Measurements from ENCODE around the gene ZNF536. TPM values are rescaled to one million over a fixed set of nuclear protein-coding genes. Genes with fewer than 3 reads are reported as not detected.

The ZNF536 gene
- total and polyA plus RNA-seq, 7 experiments from 2014 or later = not detected

DNA sequence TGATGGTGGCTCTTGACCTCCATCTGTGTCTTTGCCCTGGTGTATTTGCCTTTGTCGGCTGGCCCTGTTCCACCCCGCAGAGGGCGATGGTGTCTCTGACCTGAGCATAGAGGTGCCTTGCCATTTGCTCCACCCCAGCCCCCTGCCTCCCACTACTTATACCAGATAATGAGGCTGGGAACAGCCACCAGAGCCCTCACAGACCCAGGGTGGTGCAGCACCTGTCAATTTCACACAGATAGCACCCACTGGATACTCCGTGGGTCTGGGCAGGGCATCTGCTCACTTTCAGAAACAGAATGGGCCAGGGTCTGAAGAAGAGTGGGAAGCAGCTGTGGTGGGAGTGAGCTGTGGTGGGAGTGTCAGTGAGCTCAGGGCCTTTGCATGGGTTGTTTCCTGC lies 4.1 kb downstream of the ZNF536 start:
- no peak for ATAC-seq
- POLR2A ChIA-PET = no interaction called here
- Histone ChIP-seq H3K36me3 (ENCODE audit: control insufficient read depth in 2 of 3, insufficient read depth in 3 of 3, low read length in 3 of 3) (no peaks in the 10 kb centered on the region), H3K4me3 (ENCODE audit: low read length) (no peak overlapping the region), H3K27me3 (ENCODE audit: control insufficient read depth in 2 of 2, insufficient read depth in 2 of 2, low read length in 2 of 2) (peaks cover 0 to 3% of the 10 kb centered on the region in 2 donors), H3K27ac (ENCODE audit: low read depth, low read length) (no peak overlapping the region), H3K9me3 (ENCODE audit: control insufficient read depth in 2 of 3, low read length in 3 of 3) (no peaks in the 10 kb centered on the region), H3K4me1 (ENCODE audit: control insufficient read depth in 2 of 2, insufficient read depth in 2 of 2, low read length in 2 of 2) (no peaks in the 10 kb centered on the region)
- no peak overlapping the region for H3K4me3 Mint-ChIP-seq
- H3K36me3 Mint-ChIP-seq = no peaks in the 10 kb centered on the region
- intact Hi-C loops (cut with micrococcal nuclease) = no loop called here
- H3K27ac Mint-ChIP-seq = no peak overlapping the region
- H3K4me1 Mint-ChIP-seq = peaks cover 0 to 5% (median 0%) of the 10 kb centered on the region in 7 donors
- peaks cover 0 to 4% (median 0%) of the 10 kb centered on the region in 11 donors for H3K9me3 Mint-ChIP-seq
- DNase-seq = no peak
- H3K27me3 Mint-ChIP-seq = peaks cover 23 to 52% (median 35%) of the 10 kb centered on the region in 5 donors
- CTCF ChIA-PET = no interaction called here

DNA sequence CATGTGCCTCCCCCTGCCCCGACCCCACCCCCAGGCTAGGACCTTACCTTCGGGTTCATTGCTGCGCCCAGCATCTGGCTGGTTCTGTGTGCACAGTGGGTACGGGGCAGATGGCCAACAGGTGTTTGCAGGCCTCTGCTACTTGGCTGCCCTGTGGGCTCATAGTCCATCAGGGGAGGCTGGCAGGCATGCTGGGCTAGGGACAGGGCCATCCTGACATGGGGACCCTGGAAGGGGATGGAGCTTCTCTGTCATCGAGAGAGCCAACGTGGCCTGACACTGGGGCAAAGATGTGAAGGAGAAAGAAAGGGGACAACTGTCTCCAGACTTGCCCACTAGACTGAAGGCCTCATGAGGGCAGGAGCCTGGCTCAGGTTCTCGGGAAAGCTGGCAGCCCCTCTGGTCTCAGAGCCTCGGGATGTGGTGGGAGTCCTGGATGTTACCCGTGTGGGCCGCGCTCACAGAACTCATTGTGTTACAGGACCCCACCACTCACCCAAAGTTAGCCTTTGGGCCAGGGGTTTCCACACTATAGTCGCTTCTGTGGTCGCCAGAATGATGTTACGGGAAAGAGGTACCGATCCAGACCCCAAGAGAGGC lies 4.7 kb downstream of the ZNF536 start:
- Mint-ChIP-seq H3K27ac (no peak overlapping the region), H3K27me3 (peaks cover 22 to 52% (median 33%) of the 10 kb centered on the region in 5 donors), H3K36me3 (no peaks in the 10 kb centered on the region), H3K4me3 (no peak overlapping the region), H3K4me1 (peaks cover 0 to 5% (median 0%) of the 10 kb centered on the region in 7 donors), H3K9me3 (peaks cover 0 to 4% (median 0%) of the 10 kb centered on the region in 11 donors)
- Histone ChIP-seq H3K27me3 (ENCODE audit: control insufficient read depth in 2 of 2, insufficient read depth in 2 of 2, low read length in 2 of 2) (peaks cover 0 to 3% of the 10 kb centered on the region in 2 donors), H3K4me3 (ENCODE audit: low read length) (no peak overlapping the region), H3K9me3 (ENCODE audit: control insufficient read depth in 2 of 3, low read length in 3 of 3) (no peaks in the 10 kb centered on the region), H3K27ac (ENCODE audit: low read depth, low read length) (no peak overlapping the region), H3K36me3 (ENCODE audit: control insufficient read depth in 2 of 3, insufficient read depth in 3 of 3, low read length in 3 of 3) (no peaks in the 10 kb centered on the region), H3K4me1 (ENCODE audit: control insufficient read depth in 2 of 2, insufficient read depth in 2 of 2, low read length in 2 of 2) (no peaks in the 10 kb centered on the region)
- POLR2A ChIA-PET = no interaction called here
- no peak for ATAC-seq
- CTCF ChIA-PET = no interaction called here
- intact Hi-C loops (cut with micrococcal nuclease) = no loop called here
- no peak for DNase-seq

DNA sequence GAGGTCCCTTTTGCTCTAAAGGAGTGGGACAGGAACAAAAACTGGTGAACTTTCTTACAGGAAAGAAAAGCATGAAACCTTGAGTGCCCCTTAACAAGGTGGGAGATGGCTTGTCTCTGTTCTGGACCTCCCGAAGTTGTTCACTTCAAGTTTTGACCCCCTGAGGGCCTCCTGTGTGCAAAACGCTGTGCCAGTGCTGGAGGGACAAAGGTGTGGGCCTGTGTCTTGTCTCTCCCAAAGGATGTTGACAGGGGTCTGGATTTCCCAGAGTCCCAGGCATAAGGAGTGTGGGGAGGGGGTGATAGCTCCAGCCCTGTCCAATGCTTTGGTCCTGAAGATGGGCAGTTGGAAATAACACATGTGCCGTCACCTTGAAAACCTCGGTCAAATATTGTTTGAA lies 6.5 kb downstream of the ZNF536 start:
- Histone ChIP-seq H3K4me3 (ENCODE audit: low read length) (no peak overlapping the region), H3K27ac (ENCODE audit: low read depth, low read length) (no peak overlapping the region), H3K27me3 (ENCODE audit: control insufficient read depth in 2 of 2, insufficient read depth in 2 of 2, low read length in 2 of 2) (no peaks in the 10 kb centered on the region), H3K9me3 (ENCODE audit: control insufficient read depth in 2 of 3, low read length in 3 of 3) (no peaks in the 10 kb centered on the region), H3K4me1 (ENCODE audit: control insufficient read depth in 2 of 2, insufficient read depth in 2 of 2, low read length in 2 of 2) (no peaks in the 10 kb centered on the region), H3K36me3 (ENCODE audit: control insufficient read depth in 2 of 3, insufficient read depth in 3 of 3, low read length in 3 of 3) (no peaks in the 10 kb centered on the region)
- intact Hi-C loops (cut with micrococcal nuclease) = no loop called here
- ATAC-seq (no peak), DNase-seq (no peak)
- no peak overlapping the region for H3K27ac Mint-ChIP-seq
- no peak overlapping the region for H3K4me3 Mint-ChIP-seq
- ChIA-PET CTCF (no interaction called here), POLR2A (no interaction called here)
- H3K36me3 Mint-ChIP-seq = no peaks in the 10 kb centered on the region
- H3K4me1 Mint-ChIP-seq = peaks cover 0 to 5% (median 0%) of the 10 kb centered on the region in 7 donors
- H3K27me3 Mint-ChIP-seq = peaks cover 14 to 36% (median 20%) of the 10 kb centered on the region in 5 donors
- peaks cover 0 to 4% (median 0%) of the 10 kb centered on the region in 11 donors for H3K9me3 Mint-ChIP-seq

GRCh38 chr19:30379841-30380610 lies 7.8 kb downstream of the ZNF536 start:
- H3K27ac Mint-ChIP-seq = no peak overlapping the region
- Histone ChIP-seq H3K4me3 (ENCODE audit: low read length) (no peak overlapping the region), H3K36me3 (ENCODE audit: control insufficient read depth in 2 of 3, insufficient read depth in 3 of 3, low read length in 3 of 3) (no peaks in the 10 kb centered on the region), H3K4me1 (ENCODE audit: control insufficient read depth in 2 of 2, insufficient read depth in 2 of 2, low read length in 2 of 2) (no peaks in the 10 kb centered on the region), H3K9me3 (ENCODE audit: control insufficient read depth in 2 of 3, low read length in 3 of 3) (no peaks in the 10 kb centered on the region), H3K27ac (ENCODE audit: low read depth, low read length) (no peak overlapping the region), H3K27me3 (ENCODE audit: control insufficient read depth in 2 of 2, insufficient read depth in 2 of 2, low read length in 2 of 2) (no peaks in the 10 kb centered on the region)
- peaks cover 9 to 36% (median 14%) of the 10 kb centered on the region in 5 donors for H3K27me3 Mint-ChIP-seq
- no peaks in the 10 kb centered on the region for H3K36me3 Mint-ChIP-seq
- H3K9me3 Mint-ChIP-seq = peaks cover 0 to 4% (median 0%) of the 10 kb centered on the region in 11 donors
- intact Hi-C loops (cut with micrococcal nuclease) = no loop called here
- CTCF ChIA-PET = no interaction called here
- peaks cover 0 to 5% (median 0%) of the 10 kb centered on the region in 7 donors for H3K4me1 Mint-ChIP-seq
- ATAC-seq = no peak
- H3K4me3 Mint-ChIP-seq = no peak overlapping the region
- POLR2A ChIA-PET = no interaction called here
- DNase-seq = no peak

DNA sequence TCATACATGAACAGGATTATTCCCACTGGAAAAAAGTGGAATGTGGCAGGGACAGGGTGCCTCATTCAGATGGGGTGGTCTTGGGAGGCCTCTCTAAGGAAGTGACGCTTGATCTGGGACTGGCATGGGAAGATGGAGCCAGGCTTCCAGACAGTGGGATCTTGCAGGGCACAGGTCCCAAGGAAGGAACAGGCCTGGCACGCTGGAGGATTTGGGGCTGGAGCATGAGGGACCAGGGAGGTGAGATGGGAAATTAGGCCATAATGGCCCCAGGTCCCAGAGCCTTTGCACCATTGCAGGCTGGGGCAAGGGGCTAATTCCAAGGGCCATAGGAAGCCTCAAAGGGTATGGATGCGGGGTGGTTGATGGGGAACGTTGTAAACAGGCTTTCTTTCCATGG lies 9.2 kb downstream of the ZNF536 start:
- ATAC-seq (no peak), DNase-seq (no peak)
- Mint-ChIP-seq H3K27me3 (peaks cover 0 to 36% (median 3%) of the 10 kb centered on the region in 5 donors), H3K4me3 (no peak overlapping the region), H3K36me3 (peaks cover 0 to 4% (median 0%) of the 10 kb centered on the region in 5 donors), H3K9me3 (peaks cover 0 to 8% (median 0%) of the 10 kb centered on the region in 11 donors), H3K4me1 (no peaks in the 10 kb centered on the region), H3K27ac (no peak overlapping the region)
- H3K27me3 ChIP-seq (ENCODE audit: control insufficient read depth in 2 of 2, insufficient read depth in 2 of 2, low read length in 2 of 2) = no peaks in the 10 kb centered on the region
- no peaks in the 10 kb centered on the region for H3K9me3 ChIP-seq (ENCODE audit: control insufficient read depth in 2 of 3, low read length in 3 of 3)
- H3K36me3 ChIP-seq (ENCODE audit: control insufficient read depth in 2 of 3, insufficient read depth in 3 of 3, low read length in 3 of 3) = no peaks in the 10 kb centered on the region
- ChIA-PET POLR2A (no interaction called here), CTCF (no interaction called here)
- intact Hi-C loops (cut with micrococcal nuclease) = no loop called here
- no peaks in the 10 kb centered on the region for H3K4me1 ChIP-seq (ENCODE audit: control insufficient read depth in 2 of 2, insufficient read depth in 2 of 2, low read length in 2 of 2)
- no peak overlapping the region for H3K4me3 ChIP-seq (ENCODE audit: low read length)
- H3K27ac ChIP-seq (ENCODE audit: low read depth, low read length) = no peak overlapping the region

- Histone ChIP-seq H3K36me3 (ENCODE audit: control insufficient read depth in 2 of 3, insufficient read depth in 3 of 3, low read length in 3 of 3) (no peaks in the 10 kb centered on the region), H3K4me3 (ENCODE audit: low read length) (no peak overlapping the region), H3K27ac (ENCODE audit: low read depth, low read length) (no peak overlapping the region), H3K4me1 (ENCODE audit: control insufficient read depth in 2 of 2, insufficient read depth in 2 of 2, low read length in 2 of 2) (no peaks in the 10 kb centered on the region), H3K9me3 (ENCODE audit: control insufficient read depth in 2 of 3, low read length in 3 of 3) (no peaks in the 10 kb centered on the region), H3K27me3 (ENCODE audit: control insufficient read depth in 2 of 2, insufficient read depth in 2 of 2, low read length in 2 of 2) (no peaks in the 10 kb centered on the region)
- ChIA-PET CTCF (no interaction called here), POLR2A (no interaction called here)
- DNase-seq = no peak
- H3K27me3 Mint-ChIP-seq = peaks cover 0 to 41% (median 0%) of the 10 kb centered on the region in 5 donors
- H3K27ac Mint-ChIP-seq = no peak overlapping the region
- intact Hi-C loops (cut with micrococcal nuclease) = no loop called here
- H3K36me3 Mint-ChIP-seq = peaks cover 0 to 4% (median 0%) of the 10 kb centered on the region in 5 donors
- H3K4me3 Mint-ChIP-seq = no peak overlapping the region
- H3K9me3 Mint-ChIP-seq = peaks cover 0 to 6% (median 2%) of the 10 kb centered on the region in 11 donors
- ATAC-seq = no peak
- H3K4me1 Mint-ChIP-seq = no peaks in the 10 kb centered on the region
Measured at GRCh38 chr19:30385174-30385573, 13.0 kb downstream of the ZNF536 start.

- H3K4me1 ChIP-seq (ENCODE audit: control insufficient read depth in 2 of 2, insufficient read depth in 2 of 2, low read length in 2 of 2) = no peaks in the 10 kb centered on the region
- peaks cover 0 to 41% (median 0%) of the 10 kb centered on the region in 5 donors for H3K27me3 Mint-ChIP-seq
- H3K27me3 ChIP-seq (ENCODE audit: control insufficient read depth in 2 of 2, insufficient read depth in 2 of 2, low read length in 2 of 2) = no peaks in the 10 kb centered on the region
- CTCF ChIA-PET = no interaction called here
- intact Hi-C loops (cut with micrococcal nuclease) = no loop called here
- DNase-seq (no peak), ATAC-seq (no peak)
- H3K4me1 Mint-ChIP-seq = no peaks in the 10 kb centered on the region
- H3K9me3 ChIP-seq (ENCODE audit: control insufficient read depth in 2 of 3, low read length in 3 of 3) = no peaks in the 10 kb centered on the region
- H3K36me3 Mint-ChIP-seq = peaks cover 0 to 4% (median 0%) of the 10 kb centered on the region in 5 donors
- H3K36me3 ChIP-seq (ENCODE audit: control insufficient read depth in 2 of 3, insufficient read depth in 3 of 3, low read length in 3 of 3) = no peaks in the 10 kb centered on the region
- no peak overlapping the region for H3K4me3 ChIP-seq (ENCODE audit: low read length)
- H3K4me3 Mint-ChIP-seq = no peak overlapping the region
- peaks cover 0 to 6% (median 2%) of the 10 kb centered on the region in 11 donors for H3K9me3 Mint-ChIP-seq
- POLR2A ChIA-PET = no interaction called here
- H3K27ac Mint-ChIP-seq = no peak overlapping the region
- H3K27ac ChIP-seq (ENCODE audit: low read depth, low read length) = no peak overlapping the region
Measured at GRCh38 chr19:30385666-30386065, 13.5 kb downstream of the ZNF536 start.
